Heart right ventricle (tissue), 16 donors: ENCODE data around the gene HIPK3. TPM values are rescaled to one million over a fixed set of nuclear protein-coding genes. Genes with fewer than 3 reads are reported as not detected.

Experiments
- ATAC-seq, 8 donors: fragments of 200-7000 bp; cut with Tn5 transposase; one replicate each; pipeline ENCODE4 v1.9.1; 2020; ENCODE audit warnings: mild to moderate bottlenecking in 8 of 8, moderate library complexity in 8 of 8, moderate number of reproducible peaks in 1 of 8
- DNase-seq, 2 donors: peaks; one replicate each; pipeline ENCODE4 v3.0.0-alpha.2; 2020
- H3K27ac ChIP-seq, 10 donors: fragments of 200-600 bp; sonication (generic) in 2 of 10; one replicate each; pipeline versions ENCODE4 v1.5.0 to v1.8.0; 2020 to 2022; ENCODE audit warnings: mild to moderate bottlenecking in 3 of 10
- H3K27me3 ChIP-seq, 7 donors: fragments of 200-600 bp; one replicate each; pipeline ENCODE4 v1.8.0; 2021 to 2022; ENCODE audit warnings: mild to moderate bottlenecking in 2 of 7
- H3K36me3 ChIP-seq, 9 donors: fragments of 200-600 bp; sonication (generic) in 1 of 9; one replicate each; pipeline versions ENCODE4 v1.5.0 to v1.8.0; 2020 to 2022; ENCODE audit warnings: mild to moderate bottlenecking in 2 of 9
- H3K4me1 ChIP-seq, 9 donors: fragments of 200-600 bp; sonication (generic) in 1 of 9; one replicate each; pipeline versions ENCODE4 v1.5.0 to v1.8.0; 2020 to 2022; ENCODE audit warnings: mild to moderate bottlenecking in 4 of 9
- H3K4me3 ChIP-seq, 10 donors: fragments of 200-600 bp; sonication (generic) in 2 of 10; one replicate each; pipeline versions ENCODE4 v1.5.0 to v1.8.0; 2020 to 2022; ENCODE audit warnings: mild to moderate bottlenecking in 7 of 10, moderate library complexity in 2 of 10
- H3K9me3 ChIP-seq, 11 donors: fragments of 200-600 bp in 10 of 11; sonication (generic) in 2 of 11; one replicate each; pipeline versions ENCODE4 v1.5.0 to v1.8.0; 2013 to 2022; ENCODE audit warnings: mild to moderate bottlenecking in 2 of 11, control low read depth in 1 of 11, moderate library complexity in 1 of 11
- WGBS, 2 donors: extraction: QIAGEN DNeasy Blood & Tissue Kit; methylation state at CpG; one replicate each; pipeline ENCODE4 v1.1.7; 2013; ENCODE audit warnings: inconsistent platforms in 1 of 2; 5-methylcytosine and 5-hydroxymethylcytosine counted together
- intact Hi-C, 10 donors: fragments of 100-400 bp; cut with DNase I; formaldehyde crosslinking; loops; one replicate each; pipeline versions ENCODE4 v1.11.1 to v1.14.2; 2022
- polyA plus RNA-seq, 2 donors: library from polyadenylated mRNA; stranded (reverse); fragments of 200-250 nt; gene quantifications; one replicate each; pipeline ENCODE4 v1.2.3, GENCODE V29; 2013
- total RNA-seq, 10 donors: library from RNA; stranded (reverse); fragmentation: NEBNext Ultra II Directional in 3 of 10; extraction: Animal tissue kit (Norgen Biotek cat#: 25700) in 3 of 10; gene quantifications; one replicate each; pipeline versions ENCODE4 v1.2.1 to v1.2.4, GENCODE V29; 2021 to 2023
- TF ChIP-seq, protein P1 (sequence below), 9 donors: fragments of 200-600 bp; sonication (generic) in 2 of 9; IDR thresholded peaks; one replicate each; pipeline versions ENCODE4 v1.5.0 to v1.8.0; 2021 to 2022; ENCODE audit warnings: antibody characterized with exemption in 9 of 9, mild to moderate bottlenecking in 5 of 9, moderate library complexity in 1 of 9
- donor health status: Arrhythmogenic right ventricular cardiomyopathy.
- donor health status: ischemic (EF 13 %, LVEDD 7.1; RV severe dilation, severe dysfunction).
- donor health status: healthy with polysubstance abuse.
- donor health status: DM: no; HTN: yes; CAD: no.
- donor health status: DM: no; HTN: no; CAD: no.
- donor health status: ischemic (EF 25% LVEDD 6.9; RV normal size, moderate dysfunction).
- donor health status: ischemic (EF 25% LVEDD 5.7; RV mildly dilated, moderate dysfunction).
- donor health status: healthy.
- donor health status: DM: yes; HTN: yes; CAD: no.
- donor health status: Ischemic cardiomyopathy.
- donor health status: ischemic (EF 35%, LVEDD 5.7; RV mildly dilated, moderate dysfunction).
- donor health status: nonischemic (EF 11% LVEDD 7.7; RV severe dilation, severe dysfunction).
- donor health status: DM: yes; HTN: yes; CAD: no.
- donor health status: PGD.
- donor health status: ischemic (EF 29% LVEDD 5.4; RV normal size, mild dysfunction).
- donor health status: nonischemic (EF 23%, LVEDD 6.1; RV moderate dilation, normal function).

HIPK3 gene
- total and polyA plus RNA-seq, 12 donors = 15.9 to 334 (median 276) TPM

DNA sequence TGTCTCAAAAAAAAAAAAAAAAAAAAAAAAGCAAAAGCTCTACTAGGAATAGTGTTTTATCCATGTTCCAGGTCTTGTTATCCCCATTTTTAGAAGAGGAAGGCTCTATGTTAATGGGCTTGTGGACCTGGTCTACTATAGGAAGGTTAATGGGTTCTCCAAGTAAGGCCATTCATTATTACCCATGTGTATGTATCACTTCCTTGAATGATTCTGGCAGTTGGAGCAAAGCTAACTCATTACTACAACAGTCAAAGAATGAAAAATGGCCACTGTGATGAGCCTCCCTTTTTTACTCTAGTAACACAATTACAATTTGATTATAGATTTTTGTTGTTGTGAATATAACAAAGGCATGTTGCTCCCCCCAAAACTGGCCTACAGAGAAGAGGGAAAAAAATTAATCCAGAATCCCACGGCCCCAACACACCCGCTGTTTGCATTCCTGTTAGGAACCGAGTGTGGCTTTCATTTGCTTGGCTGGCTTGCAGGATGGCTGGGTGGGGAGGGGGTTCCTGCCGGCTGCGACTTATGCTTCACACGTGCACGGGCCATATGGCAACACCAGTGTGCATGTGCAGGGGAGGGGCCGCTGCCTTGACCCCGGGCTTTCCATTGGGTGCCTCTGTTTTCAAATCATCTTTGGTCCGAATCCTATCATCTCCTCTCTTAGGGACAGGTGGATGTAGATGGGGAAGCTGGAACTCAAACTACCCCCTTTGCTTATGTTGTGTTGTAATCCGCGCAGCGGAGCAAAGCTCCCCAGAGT, 148.8 kb downstream of the HIPK3 start:
- intact Hi-C loops = no loop called here
- TF ChIP-seq, protein P1, sequence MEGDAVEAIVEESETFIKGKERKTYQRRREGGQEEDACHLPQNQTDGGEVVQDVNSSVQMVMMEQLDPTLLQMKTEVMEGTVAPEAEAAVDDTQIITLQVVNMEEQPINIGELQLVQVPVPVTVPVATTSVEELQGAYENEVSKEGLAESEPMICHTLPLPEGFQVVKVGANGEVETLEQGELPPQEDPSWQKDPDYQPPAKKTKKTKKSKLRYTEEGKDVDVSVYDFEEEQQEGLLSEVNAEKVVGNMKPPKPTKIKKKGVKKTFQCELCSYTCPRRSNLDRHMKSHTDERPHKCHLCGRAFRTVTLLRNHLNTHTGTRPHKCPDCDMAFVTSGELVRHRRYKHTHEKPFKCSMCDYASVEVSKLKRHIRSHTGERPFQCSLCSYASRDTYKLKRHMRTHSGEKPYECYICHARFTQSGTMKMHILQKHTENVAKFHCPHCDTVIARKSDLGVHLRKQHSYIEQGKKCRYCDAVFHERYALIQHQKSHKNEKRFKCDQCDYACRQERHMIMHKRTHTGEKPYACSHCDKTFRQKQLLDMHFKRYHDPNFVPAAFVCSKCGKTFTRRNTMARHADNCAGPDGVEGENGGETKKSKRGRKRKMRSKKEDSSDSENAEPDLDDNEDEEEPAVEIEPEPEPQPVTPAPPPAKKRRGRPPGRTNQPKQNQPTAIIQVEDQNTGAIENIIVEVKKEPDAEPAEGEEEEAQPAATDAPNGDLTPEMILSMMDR (IDR thresholded peaks at IDR 0.05) = no peak
- 87 to 89% methylated on average over 13 of the region's 13 CpGs for WGBS, 2 donors

More for the DNA sequence above, 148.8 kb downstream of the HIPK3 start:
- peaks cover 0 to 3% (median 0%) of the 10 kb centered on the region in 7 donors for H3K27me3 ChIP-seq
- no peaks in the 10 kb centered on the region for H3K4me1 ChIP-seq
- H3K36me3 ChIP-seq = no peaks in the 10 kb centered on the region
- H3K9me3 ChIP-seq = no peaks in the 10 kb centered on the region
- DNase-seq (no peak), ATAC-seq (no peak)
- H3K4me3 ChIP-seq = no peak overlapping the region
- no peak overlapping the region for H3K27ac ChIP-seq

Other genes starting within 250 kb of the HIPK3 start
- under 1 TPM in 6 of 10 donors, not detected in 4; 0.17 to 0.59 (median 0.28) TPM for gene DEPDC7, start 241.5 kb upstream of the HIPK3 start, total RNA-seq
- 1 to 10 TPM in 1 of 2 donors, under 1 TPM in 1; 0.30 to 1.5 TPM for gene DEPDC7, start 241.5 kb upstream of the HIPK3 start, polyA plus RNA-seq
- gene TCP11L1, start 217.8 kb upstream of the HIPK3 start, total RNA-seq = 1 to 10 TPM; 5.0 to 9.2 (median 6.5) TPM
- 1 to 10 TPM; 2.8 to 3.9 TPM for gene TCP11L1, start 217.8 kb upstream of the HIPK3 start, polyA plus RNA-seq
- 10 to 100 TPM in 9 of 10 donors, 1 to 10 TPM in 1; 8.6 to 16.0 (median 12.7) TPM for gene CSTF3, start 95.9 kb upstream of the HIPK3 start, total RNA-seq
- 10 to 100 TPM; 10.6 to 46.1 TPM for gene CSTF3, start 95.9 kb upstream of the HIPK3 start, polyA plus RNA-seq
- under 1 TPM; 0.04 to 0.64 (median 0.27) TPM for gene KIAA1549L, start 118.7 kb downstream of the HIPK3 start, total RNA-seq
- under 1 TPM; 0.03 to 0.07 TPM for gene KIAA1549L, start 118.7 kb downstream of the HIPK3 start, polyA plus RNA-seq